Stomach (tissue), 4 donors: ENCODE results near the gene ZNF711.

Experiments
- EP300 ChIP-seq: sonication (generic); formaldehyde crosslinking; IDR thresholded peaks from one replicate; pipeline ENCODE4 v1.6.1; 2017; ENCODE audit warnings: antibody characterized with exemption
- POLR2A ChIP-seq, 4 donors: fragments of 450-650 bp; IDR thresholded peaks; one replicate each; pipeline ENCODE4 v1.6.1; 2016; ENCODE audit warnings: antibody characterized with exemption in 4 of 4, control low read depth in 2 of 4, mild to moderate bottlenecking in 1 of 4, moderate library complexity in 1 of 4
- TF ChIP-seq, protein P1 (sequence below), 7 experiments: fragments of 450-650 bp in 4 of 7; fragments of 200-600 bp in 3 of 7; sonication (generic) in 3 of 7; IDR thresholded peaks; one replicate each; pipeline ENCODE4 v1.5.1; 2016 to 2019; ENCODE audit warnings: antibody characterized with exemption in 7 of 7, control low read depth in 2 of 7, mild to moderate bottlenecking in 1 of 7

DNA sequence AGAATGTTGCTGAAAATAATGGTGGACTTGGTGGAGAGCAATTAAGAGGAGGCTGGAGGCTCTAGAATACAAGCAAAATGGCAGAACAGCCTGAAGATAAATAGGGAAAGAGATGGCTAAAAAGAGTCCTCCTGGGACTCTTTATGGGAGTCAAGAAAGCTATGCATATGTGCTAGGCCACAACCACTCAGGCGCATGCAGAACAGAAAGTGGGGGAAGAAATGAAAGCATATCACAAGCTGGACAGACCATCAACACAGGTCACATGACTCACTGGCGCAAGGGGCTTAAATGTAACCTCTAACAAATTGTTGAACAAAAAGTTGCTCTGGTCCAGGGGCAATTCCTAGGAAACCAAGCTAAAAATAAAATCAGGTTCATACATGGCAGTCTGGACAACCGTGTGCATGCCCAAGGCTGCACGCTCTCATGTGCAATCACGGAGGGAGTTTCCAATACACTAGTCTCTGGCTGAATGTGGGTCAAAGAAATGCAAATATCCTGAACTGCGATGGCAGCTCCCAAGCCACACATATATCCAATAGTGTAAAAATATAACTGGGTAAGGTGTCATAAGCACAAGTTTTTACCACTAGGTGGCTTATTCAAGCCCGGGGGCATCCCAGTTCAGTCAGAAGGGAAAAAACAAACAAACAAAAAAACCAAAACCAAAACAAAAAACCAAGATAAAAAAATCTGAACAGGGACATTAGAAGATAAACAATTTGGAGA lies 45.4 kb downstream of the ZNF711 start:
- TF ChIP-seq, protein P1, sequence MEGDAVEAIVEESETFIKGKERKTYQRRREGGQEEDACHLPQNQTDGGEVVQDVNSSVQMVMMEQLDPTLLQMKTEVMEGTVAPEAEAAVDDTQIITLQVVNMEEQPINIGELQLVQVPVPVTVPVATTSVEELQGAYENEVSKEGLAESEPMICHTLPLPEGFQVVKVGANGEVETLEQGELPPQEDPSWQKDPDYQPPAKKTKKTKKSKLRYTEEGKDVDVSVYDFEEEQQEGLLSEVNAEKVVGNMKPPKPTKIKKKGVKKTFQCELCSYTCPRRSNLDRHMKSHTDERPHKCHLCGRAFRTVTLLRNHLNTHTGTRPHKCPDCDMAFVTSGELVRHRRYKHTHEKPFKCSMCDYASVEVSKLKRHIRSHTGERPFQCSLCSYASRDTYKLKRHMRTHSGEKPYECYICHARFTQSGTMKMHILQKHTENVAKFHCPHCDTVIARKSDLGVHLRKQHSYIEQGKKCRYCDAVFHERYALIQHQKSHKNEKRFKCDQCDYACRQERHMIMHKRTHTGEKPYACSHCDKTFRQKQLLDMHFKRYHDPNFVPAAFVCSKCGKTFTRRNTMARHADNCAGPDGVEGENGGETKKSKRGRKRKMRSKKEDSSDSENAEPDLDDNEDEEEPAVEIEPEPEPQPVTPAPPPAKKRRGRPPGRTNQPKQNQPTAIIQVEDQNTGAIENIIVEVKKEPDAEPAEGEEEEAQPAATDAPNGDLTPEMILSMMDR (IDR thresholded peaks at IDR 0.05), result no peak
- TF ChIP-seq EP300 (no peak), POLR2A (IDR thresholded peaks at IDR 0.05) (no peak)
